SK-N-SH (cell line): ENCODE measurements around the gene BCL2L15. TPM values are rescaled to one million over a fixed set of nuclear protein-coding genes. Genes with fewer than 3 reads are reported as not detected.
"Not testable (repeated sequence)": the region's sequence is repeated elsewhere in the genome, so short reads cannot be mapped to it uniquely, and the experiment has no call there.

Experiments used
- CTCF ChIA-PET: fragments of 300-600, 350-600 bp; formaldehyde crosslinking; extraction: SDS; loops from one replicate; lab custom pipeline; 2021; lab: Yijun Ruan, JAX
- POLR2A ChIA-PET: fragments of 350-600 bp; sonication (Branson Sonifier 250); formaldehyde crosslinking; extraction: SDS; loops from one replicate; lab custom pipeline; 2020; ENCODE audit warnings: antibody characterized with exemption, inconsistent platforms; lab: Yijun Ruan, JAX
- DNase-seq: peaks from one replicate; pipeline ENCODE4 v3.0.0; 2012
- H2AFZ ChIP-seq: fragments of 200-600 bp; sonication (generic); 2 replicates; pipeline ENCODE4 v1.8.1; 2016; ENCODE audit warnings: antibody characterized with exemption, mild to moderate bottlenecking, low read depth
- H3F3A ChIP-seq: fragments of 200-600 bp; sonication (generic); replicated peaks from 2 replicates; pipeline ENCODE3; 2016; ENCODE audit warnings: antibody characterized with exemption, mild to moderate bottlenecking; ENCODE audit not compliant: insufficient read depth
- H3K27ac ChIP-seq, 2 experiments: fragments of 200-500 bp in 1 of 2; fragments of 200-600 bp in 1 of 2; sonication (Bioruptor generic) in 1 of 2; sonication (generic), shearing (Covaris generic) in 1 of 2; 2 replicates each; pipeline versions ENCODE4 v1.5.1 to v1.6.1; 2014 to 2016; ENCODE audit warnings: low read depth in 2 of 2, inconsistent platforms in 1 of 2, low read length in 1 of 2, mild to moderate bottlenecking in 1 of 2, mixed read lengths in 1 of 2
- H3K27me3 ChIP-seq: fragments of 200-600 bp; sonication (generic), shearing (Covaris generic); 2 replicates; pipeline ENCODE4 v1.6.1; 2016; ENCODE audit warnings: mixed run types; ENCODE audit not compliant: insufficient read depth
- H3K36me3 ChIP-seq, 2 experiments: fragments of 200-500 bp in 1 of 2; fragments of 200-600 bp in 1 of 2; sonication (Bioruptor generic) in 1 of 2; sonication (generic) in 1 of 2; replicated peaks in 1 of 2; 2 replicates each; pipeline versions ENCODE3 to v1.5.1; 2014 to 2016; ENCODE audit warnings: low read length in 1 of 2, mild to moderate bottlenecking in 1 of 2; ENCODE audit not compliant: insufficient read depth in 2 of 2, control insufficient read depth in 1 of 2
- H3K4me1 ChIP-seq, 2 experiments: fragments of 200-500 bp in 1 of 2; fragments of 200-600 bp in 1 of 2; sonication (Bioruptor generic) in 1 of 2; sonication (generic), shearing (Covaris generic) in 1 of 2; 2 replicates each; pipeline versions ENCODE4 v1.5.1 to v1.6.1; 2014 to 2016; ENCODE audit warnings: low read depth in 1 of 2, low read length in 1 of 2, mixed run types in 1 of 2; ENCODE audit not compliant: insufficient read depth in 2 of 2, control insufficient read depth in 1 of 2
- H3K4me2 ChIP-seq: fragments of 200-600 bp; sonication (generic), shearing (Covaris generic); 2 replicates; pipeline ENCODE4 v1.6.1; 2017; ENCODE audit warnings: mixed run types
- H3K4me3 ChIP-seq, 2 experiments: fragments of 200-500 bp in 1 of 2; fragments of 200-600 bp in 1 of 2; sonication (Bioruptor generic) in 1 of 2; sonication (generic), shearing (Covaris generic) in 1 of 2; 2 replicates each; pipeline versions ENCODE4 v1.5.1 to v1.8.1; 2014 to 2016; ENCODE audit warnings: low read depth in 2 of 2, inconsistent platforms in 1 of 2, low read length in 1 of 2, mild to moderate bottlenecking in 1 of 2, mixed read lengths in 1 of 2, moderate library complexity in 1 of 2
- H3K79me2 ChIP-seq: fragments of 200-600 bp; sonication (generic); 2 replicates; pipeline ENCODE4 v1.8.1; 2017; ENCODE audit warnings: mild to moderate bottlenecking; ENCODE audit not compliant: insufficient read depth
- H3K9ac ChIP-seq: fragments of 200-600 bp; sonication (generic); 2 replicates; pipeline ENCODE4 v1.6.1; 2017; ENCODE audit warnings: mixed run types
- H3K9me2 ChIP-seq: fragments of 200-600 bp; sonication (generic); 2 replicates; pipeline ENCODE4 v1.6.1; 2017; ENCODE audit warnings: mixed run types
- H3K9me3 ChIP-seq: fragments of 200-600 bp; sonication (generic); 2 replicates; pipeline ENCODE4 v1.6.1; 2017; ENCODE audit warnings: mixed run types, mild to moderate bottlenecking, moderate library complexity
- H4K20me1 ChIP-seq: fragments of 200-600 bp; sonication (generic); 2 replicates; pipeline ENCODE4 v1.6.1; 2017; ENCODE audit warnings: mild to moderate bottlenecking, mixed run types; ENCODE audit not compliant: insufficient read depth
- CHD2 ChIP-seq: fragments of 150-350 bp; IDR thresholded peaks from 2 replicates; pipeline ENCODE4 v1.6.1; 2018; ENCODE audit warnings: low read length; ENCODE audit not compliant: partially characterized antibody
- CTCF ChIP-seq: fragments of 200-600 bp; sonication (generic); IDR thresholded peaks from 2 replicates; pipeline ENCODE4 v1.6.1; 2017; ENCODE audit warnings: antibody characterized with exemption, mild to moderate bottlenecking, moderate library complexity
- ELF1 ChIP-seq: IDR thresholded peaks from 2 replicates; pipeline ENCODE4 v1.4.0; 2012
- GABPA ChIP-seq: IDR thresholded peaks from 2 replicates; pipeline ENCODE4 v1.4.0; 2012; ENCODE audit warnings: low read depth, mild to moderate bottlenecking
- MAX ChIP-seq: IDR thresholded peaks from 2 replicates; pipeline ENCODE4 v1.4.0; 2012; ENCODE audit warnings: low read depth
- NFIC ChIP-seq: IDR thresholded peaks from 2 replicates; pipeline ENCODE4 v1.4.0; 2012; ENCODE audit warnings: borderline replicate concordance
- NRF1 ChIP-seq: IDR thresholded peaks from 2 replicates; pipeline ENCODE4 v1.6.1; 2012; ENCODE audit warnings: low read depth, mild to moderate bottlenecking, low read length
- PBX3 ChIP-seq: IDR thresholded peaks from 2 replicates; pipeline ENCODE4; 2012
- RCOR1 ChIP-seq: fragments of 150-350 bp; IDR thresholded peaks from 2 replicates; pipeline ENCODE4 v1.6.1; 2017; ENCODE audit warnings: antibody characterized with exemption, low read length
- REST ChIP-seq: IDR thresholded peaks from 2 replicates; pipeline ENCODE4 v1.6.1; 2012; ENCODE audit warnings: mild to moderate bottlenecking, low read depth, low read length, moderate library complexity
- SIN3A ChIP-seq: IDR thresholded peaks from 2 replicates; pipeline ENCODE4 v1.6.1; 2012; ENCODE audit warnings: low read depth, mild to moderate bottlenecking, low read length, moderate library complexity, borderline replicate concordance
- TCF12 ChIP-seq: IDR thresholded peaks from 2 replicates; pipeline ENCODE4 v1.4.0; 2012
- TEAD4 ChIP-seq: IDR thresholded peaks from 2 replicates; pipeline ENCODE4 v1.4.0; 2012; ENCODE audit warnings: mild to moderate bottlenecking, borderline replicate concordance; ENCODE audit not compliant: insufficient read depth
- USF1 ChIP-seq: IDR thresholded peaks from 2 replicates; pipeline ENCODE4 v1.4.0; 2012; ENCODE audit warnings: low read depth, borderline replicate concordance
- YY1 ChIP-seq: IDR thresholded peaks from 2 replicates; pipeline ENCODE4 v1.4.0; 2012; ENCODE audit warnings: low read depth, mild to moderate bottlenecking
- ZBTB33 ChIP-seq: IDR thresholded peaks from 2 replicates; pipeline ENCODE4 v1.4.0; 2012; ENCODE audit warnings: low read depth, borderline replicate concordance
- WGBS: methylation state at CpG from one replicate; pipeline ENCODE4 v1.1.6; 2017; ENCODE audit warnings: low lambda C conversion rate; 5-methylcytosine and 5-hydroxymethylcytosine counted together
- polyA plus RNA-seq, 3 experiments: library from polyadenylated mRNA; depleted of rRNA; stranded (reverse); fragments of >200 nt; gene quantifications; 2 replicates each; pipeline ENCODE4 v1.2.3, GENCODE V29; 2012

Gene BCL2L15
- polyA plus RNA-seq, 1 of the 3 experiments (the other 2 are of a cell fraction): 0.02 TPM

- Histone ChIP-seq H3K4me1 (peaks cover 0 to 9% of the 10 kb centered on the region in 2 experiments; a peak in 1 of 4 replicates), H2AFZ (no peak overlapping the region), H3K9me3 (no peaks in the 10 kb centered on the region), H3K4me3 (no peak overlapping the region), H3K27me3 (no peaks in the 10 kb centered on the region), H3K4me2 (no peak overlapping the region), H3K9ac (no peak overlapping the region), H3K9me2 (no peaks in the 10 kb centered on the region), H3K36me3 (no peaks in the 10 kb centered on the region), H4K20me1 (no peaks in the 10 kb centered on the region), H3K27ac (no peak overlapping the region), H3K79me2 (no peaks in the 10 kb centered on the region), H3F3A (peaks cover 8% of the 10 kb centered on the region)
- POLR2A ChIA-PET: no interaction called here
- WGBS: 46% methylated on average over 1 of the region's 1 CpG
- TF ChIP-seq RCOR1 (no peak), ZBTB33 (no peak), YY1 (no peak), PBX3 (no peak), REST (no peak), NRF1 (no peak), CHD2 (no peak), GABPA (no peak), CTCF (no peak), SIN3A (no peak), TCF12 (no peak), USF1 (no peak), ELF1 (no peak), TEAD4 (no peak), NFIC (no peak), MAX (no peak)
- DNase-seq: no peak
- CTCF ChIA-PET: no interaction called here
These were observed 33.1 kb downstream of the BCL2L15 start for GRCh38 chr1:113854234-113854633.

GRCh38 chr1:113852694-113853093 is 34.7 kb downstream of the BCL2L15 start:
- H3K4me1 ChIP-seq, H2AFZ ChIP-seq, H3K27me3 ChIP-seq, H3K27ac ChIP-seq, H3K4me3 ChIP-seq, H3K79me2 ChIP-seq, DNase-seq, H3F3A ChIP-seq, H3K4me2 ChIP-seq, POLR2A ChIA-PET, H4K20me1 ChIP-seq, H3K9ac ChIP-seq, H3K9me2 ChIP-seq, H3K9me3 ChIP-seq, H3K36me3 ChIP-seq: not testable (repeated sequence)
- 91% methylated on average over 6 of the region's 6 CpGs for WGBS
- CTCF ChIA-PET: interaction anchor here (0.8 kb wide), 1 partner anchor 16 kb away, joined by 3 read pairs; no protein-coding TSS in a partner anchor
